D721Med (cell line): ENCODE data around the gene C6orf47.

Experiments used
- DNase-seq: peaks from one replicate; pipeline ENCODE4 v3.0.0; 2011; ENCODE audit warnings: low spot score; ENCODE audit not compliant: insufficient read length
- FAIRE-seq: peaks from 2 replicates; lab custom pipeline; 2011; peaks lifted over from hg19 to GRCh38; lab: Jason Lieb, UNC
- TF ChIP-seq, protein P1 (sequence below): IDR thresholded peaks from 2 replicates; pipeline ENCODE4 v1.5.1; 2012; ENCODE audit warnings: mild to moderate bottlenecking, control low read depth; ENCODE audit not compliant: insufficient read depth; ENCODE audit errors: missing control alignments

C6orf47 gene

DNA sequence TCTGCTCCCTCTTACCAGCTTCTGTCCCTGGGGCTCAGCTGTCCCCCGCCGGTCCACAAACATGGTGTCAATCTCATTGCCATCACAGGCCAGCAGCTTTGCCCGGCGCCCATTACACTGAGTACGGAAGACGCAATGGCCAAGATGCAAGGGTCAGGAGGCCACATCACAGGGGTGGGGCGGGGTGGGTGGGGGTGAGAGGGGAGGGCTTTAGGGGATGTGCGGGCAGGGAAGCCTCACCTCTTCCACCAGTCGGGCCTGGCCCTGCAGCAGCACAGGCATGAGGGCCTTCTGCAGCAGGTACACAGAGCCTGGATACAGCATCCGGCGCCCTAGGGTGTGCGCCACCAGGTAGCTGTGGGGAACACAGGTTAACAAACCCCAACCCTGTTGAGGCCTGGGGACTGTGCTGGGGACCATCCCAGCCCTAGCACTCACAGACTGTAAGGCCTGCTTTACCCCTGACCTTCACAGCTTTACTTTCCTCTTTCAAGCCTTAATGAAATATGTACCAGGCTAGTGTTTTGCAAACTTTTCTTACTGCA lies 31.1 kb upstream of the C6orf47 start:
- no peak for DNase-seq
- TF ChIP-seq, protein P1, sequence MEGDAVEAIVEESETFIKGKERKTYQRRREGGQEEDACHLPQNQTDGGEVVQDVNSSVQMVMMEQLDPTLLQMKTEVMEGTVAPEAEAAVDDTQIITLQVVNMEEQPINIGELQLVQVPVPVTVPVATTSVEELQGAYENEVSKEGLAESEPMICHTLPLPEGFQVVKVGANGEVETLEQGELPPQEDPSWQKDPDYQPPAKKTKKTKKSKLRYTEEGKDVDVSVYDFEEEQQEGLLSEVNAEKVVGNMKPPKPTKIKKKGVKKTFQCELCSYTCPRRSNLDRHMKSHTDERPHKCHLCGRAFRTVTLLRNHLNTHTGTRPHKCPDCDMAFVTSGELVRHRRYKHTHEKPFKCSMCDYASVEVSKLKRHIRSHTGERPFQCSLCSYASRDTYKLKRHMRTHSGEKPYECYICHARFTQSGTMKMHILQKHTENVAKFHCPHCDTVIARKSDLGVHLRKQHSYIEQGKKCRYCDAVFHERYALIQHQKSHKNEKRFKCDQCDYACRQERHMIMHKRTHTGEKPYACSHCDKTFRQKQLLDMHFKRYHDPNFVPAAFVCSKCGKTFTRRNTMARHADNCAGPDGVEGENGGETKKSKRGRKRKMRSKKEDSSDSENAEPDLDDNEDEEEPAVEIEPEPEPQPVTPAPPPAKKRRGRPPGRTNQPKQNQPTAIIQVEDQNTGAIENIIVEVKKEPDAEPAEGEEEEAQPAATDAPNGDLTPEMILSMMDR, result no peak

DNA sequence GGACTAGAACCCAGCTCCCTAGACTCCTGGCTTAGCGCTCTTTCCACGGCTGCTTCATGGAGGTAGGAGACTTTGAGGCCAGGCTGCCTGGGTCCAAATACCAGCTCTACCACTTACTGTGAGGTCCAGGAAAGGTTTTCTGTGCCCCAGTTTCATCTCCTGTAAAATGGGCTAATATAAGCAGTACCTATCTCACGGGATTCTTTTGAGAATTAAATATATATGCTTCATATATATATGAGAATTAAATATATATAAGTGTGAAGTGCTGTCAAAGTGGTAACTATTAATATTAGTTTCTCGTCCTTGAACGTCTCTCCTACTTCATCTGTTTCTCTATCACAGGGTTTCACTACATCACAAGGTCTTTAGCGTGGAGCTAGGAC lies 30.5 kb upstream of the C6orf47 start:
- FAIRE-seq (no peak), DNase-seq (no peak)
- TF ChIP-seq, protein P1, result no peak

More for the DNA sequence above, 31.1 kb upstream of the C6orf47 start:
- no peak for FAIRE-seq

DNA sequence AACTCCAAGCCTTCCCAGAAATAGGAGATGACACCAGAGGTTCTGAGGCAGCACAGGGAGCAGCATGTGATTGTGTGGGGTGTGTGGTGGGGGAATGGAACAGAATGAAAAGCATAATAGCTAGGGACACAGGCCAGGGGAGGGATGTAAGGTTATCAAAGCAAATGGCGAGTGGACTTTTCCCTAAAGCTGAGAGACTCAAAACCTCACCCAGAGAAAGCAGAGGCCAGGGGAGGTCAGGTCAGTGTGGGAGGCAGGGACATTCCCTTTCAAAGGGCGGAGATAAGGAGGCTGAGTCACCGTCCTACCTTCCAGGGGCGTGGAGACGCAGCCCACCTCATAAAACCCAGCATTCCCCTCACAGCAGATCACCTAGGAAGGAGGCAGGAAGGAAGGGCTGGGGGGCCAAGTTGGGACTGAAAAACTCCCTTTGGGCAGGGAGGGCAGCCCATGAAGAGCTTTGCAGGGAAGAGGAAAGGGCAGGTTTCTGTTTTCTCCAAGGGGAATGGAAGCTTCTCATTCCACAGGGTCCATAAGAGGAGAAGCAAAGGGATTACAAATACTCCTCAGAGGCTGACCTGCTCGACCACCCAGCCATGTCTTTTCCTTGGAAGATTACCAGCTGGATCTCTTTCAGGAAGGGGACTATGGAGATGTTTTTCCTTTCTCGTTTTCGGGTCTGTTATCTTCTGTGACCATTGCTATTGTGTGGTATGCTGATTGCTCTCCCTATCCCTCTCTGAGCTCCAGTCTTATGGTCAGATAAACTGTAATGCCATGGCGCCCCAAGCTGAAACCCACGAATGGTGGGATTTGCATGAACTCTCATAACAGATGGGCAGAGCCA lies 29.9 kb upstream of the C6orf47 start:
- FAIRE-seq (no peak), DNase-seq (no peak)
- TF ChIP-seq, protein P1, result no peak

DNA sequence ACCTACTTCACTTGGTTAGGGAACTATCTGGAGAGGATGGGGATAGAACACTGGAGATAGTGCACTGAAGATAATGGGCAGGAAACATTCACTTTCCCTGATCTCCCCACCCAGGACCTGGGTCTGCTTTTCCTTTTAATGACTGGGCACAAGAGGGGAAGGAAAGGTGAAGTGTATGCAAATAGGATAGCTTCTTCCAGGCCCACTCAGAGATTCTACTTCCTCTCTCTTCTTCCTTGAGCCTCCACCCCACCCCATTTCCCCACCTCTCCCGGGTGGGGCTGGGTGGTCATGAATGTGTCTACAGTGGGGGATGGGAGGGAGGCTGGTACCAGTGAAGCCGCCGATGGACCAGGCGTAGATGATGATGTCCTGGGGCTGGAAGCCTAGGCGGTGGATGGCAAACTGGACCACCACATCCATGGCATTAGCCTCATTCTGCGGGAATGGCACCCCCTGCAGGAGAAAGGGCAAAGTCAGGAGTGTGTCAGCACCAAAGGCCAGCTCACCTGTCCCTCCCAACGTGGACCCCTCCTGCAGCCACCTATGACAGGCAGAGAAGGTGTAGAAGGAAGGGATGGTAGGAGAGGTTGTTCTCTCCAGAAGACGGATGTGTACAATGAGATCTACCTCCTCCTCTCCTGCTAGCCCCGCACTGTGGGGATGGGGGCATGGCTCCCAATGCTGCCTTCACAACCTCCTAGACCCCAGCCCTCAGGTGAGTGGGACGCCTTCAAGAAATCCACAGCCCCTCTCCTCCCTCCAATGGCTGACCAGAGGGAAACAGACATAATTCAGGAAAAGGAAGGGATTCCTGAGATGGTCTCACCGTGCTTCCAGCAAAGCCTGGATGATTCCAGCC lies 28.9 kb upstream of the C6orf47 start:
- TF ChIP-seq, protein P1, result peak; percentile 15
- no peak for FAIRE-seq
- no peak for DNase-seq

DNA sequence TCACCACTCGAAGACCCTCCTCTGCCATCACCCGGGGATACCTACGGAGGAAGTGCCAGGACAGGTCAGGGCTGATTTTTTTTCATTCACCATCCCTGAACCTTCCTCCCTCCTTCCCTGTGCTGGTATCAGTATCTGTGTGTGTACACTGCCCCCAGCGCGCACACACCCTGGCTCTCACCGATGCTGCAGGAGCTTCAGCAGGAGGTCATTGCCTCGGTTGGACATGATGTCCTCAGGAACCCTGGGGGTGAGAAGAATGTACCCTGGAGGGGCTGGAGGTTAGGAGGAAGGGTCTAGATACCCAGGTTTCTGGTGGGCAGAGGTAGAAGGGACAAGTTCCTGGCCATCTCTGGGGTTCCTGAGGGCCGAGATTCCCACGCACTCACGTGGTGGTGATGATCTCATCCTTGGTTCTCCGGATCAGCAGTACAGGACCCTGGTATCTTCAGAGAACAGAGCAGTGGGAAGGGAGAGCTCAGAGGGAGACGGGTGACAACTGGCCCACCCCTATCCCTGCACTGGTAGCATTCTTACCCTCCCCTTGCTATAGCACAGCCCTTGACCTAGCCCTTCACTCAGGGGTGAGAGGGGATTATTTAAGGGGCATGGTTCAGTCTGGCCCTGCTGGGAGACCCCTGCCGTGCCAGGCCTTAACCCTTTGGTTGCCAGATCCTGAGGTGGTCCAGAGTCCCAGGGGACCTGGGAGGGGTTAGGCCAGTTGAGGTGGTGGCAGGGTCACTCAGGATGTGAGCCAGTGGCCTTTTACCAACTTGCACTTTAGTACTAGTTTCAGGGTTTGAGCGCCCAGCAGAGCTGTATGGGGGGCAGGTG lies 27.5 kb upstream of the C6orf47 start:
- TF ChIP-seq, protein P1, result no peak
- DNase-seq, result no peak
- FAIRE-seq, result no peak

DNA sequence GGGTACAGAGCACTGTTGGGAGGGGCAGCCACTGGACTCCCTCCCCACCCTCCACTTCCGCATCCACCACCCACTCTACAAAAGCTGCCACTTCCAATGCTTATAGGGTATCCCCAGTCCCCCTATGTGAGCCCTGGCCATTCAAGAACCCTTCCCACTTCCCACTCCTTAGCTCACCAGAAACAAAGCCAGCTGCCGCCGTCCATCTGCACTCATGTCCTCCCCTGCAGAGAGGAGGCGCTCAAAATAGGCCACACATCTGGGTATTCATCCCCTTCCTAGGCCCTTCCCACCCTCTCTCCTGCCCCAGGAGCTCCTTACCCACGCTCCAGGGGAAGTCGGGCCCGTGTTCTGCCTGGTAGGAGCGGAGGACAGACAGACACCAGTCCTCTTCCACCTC lies 26.7 kb upstream of the C6orf47 start:
- no peak for FAIRE-seq
- TF ChIP-seq, protein P1, result no peak
- DNase-seq, result no peak
